Nephron (organoid): Measurements from ENCODE around the gene CDH13.
A peak's percentile ranks its signal among the peaks of the same experiment; 100 is the strongest.

Source experiments
- H3K27ac Mint-ChIP-seq, 3 experiments: 2 replicates each; pipeline ENCODE4 v1.8.0; 2020; ENCODE audit warnings: mixed read lengths in 3 of 3, mild to moderate bottlenecking in 2 of 3, moderate library complexity in 1 of 3
- H3K27me3 Mint-ChIP-seq: 2 replicates; pipeline ENCODE4 v1.8.0; 2021; ENCODE audit warnings: low read depth, mild to moderate bottlenecking, moderate library complexity, mixed read lengths
- H3K36me3 Mint-ChIP-seq: 2 replicates; pipeline ENCODE4 v1.8.0; 2020; ENCODE audit warnings: low read depth, mixed read lengths
- H3K4me1 Mint-ChIP-seq: 2 replicates; pipeline ENCODE4 v1.8.0; 2020; ENCODE audit warnings: mixed read lengths
- H3K4me3 Mint-ChIP-seq, 3 experiments: 2 replicates each; pipeline ENCODE4 v1.8.0; 2020; ENCODE audit warnings: mild to moderate bottlenecking in 3 of 3, mixed read lengths in 3 of 3, moderate library complexity in 2 of 3
- H3K9me3 Mint-ChIP-seq: 2 replicates; pipeline ENCODE4 v1.8.0; 2020; ENCODE audit warnings: mixed read lengths
- CTCF ChIP-seq, 3 experiments: fragments of 200-600 bp; sonication (generic); IDR thresholded peaks; one replicate each; pipeline ENCODE4 v1.5.0; 2021; ENCODE audit warnings: antibody characterized with exemption in 3 of 3; ENCODE audit not compliant: unreplicated experiment in 3 of 3

Gene CDH13

GRCh38 chr16:83689385-83689831 lies 1062.6 kb downstream of the CDH13 start:
- no peaks in the 10 kb centered on the region for H3K27me3 Mint-ChIP-seq
- no peak for TF ChIP-seq CTCF (IDR thresholded peaks at IDR 0.05; ENCODE audit: unreplicated experiment in 3 of 3)
- H3K36me3 Mint-ChIP-seq = no peaks in the 10 kb centered on the region
- no peaks in the 10 kb centered on the region for H3K9me3 Mint-ChIP-seq
- no peak overlapping the region for H3K4me3 Mint-ChIP-seq
- peak overlapping the region in 1 of 3 experiments; percentile 74 for H3K27ac Mint-ChIP-seq
- peaks cover 7% of the 10 kb centered on the region for H3K4me1 Mint-ChIP-seq

GRCh38 chr16:83692224-83692623 lies 1065.5 kb downstream of the CDH13 start:
- Mint-ChIP-seq H3K9me3 (no peaks in the 10 kb centered on the region), H3K36me3 (no peaks in the 10 kb centered on the region)

GRCh38 chr16:83698964-83699363 lies 1072.2 kb downstream of the CDH13 start:
- no peaks in the 10 kb centered on the region for H3K4me1 Mint-ChIP-seq
- peaks cover 12% of the 10 kb centered on the region for H3K27me3 Mint-ChIP-seq
- no peaks in the 10 kb centered on the region for H3K36me3 Mint-ChIP-seq
- TF ChIP-seq CTCF (IDR thresholded peaks at IDR 0.05; ENCODE audit: unreplicated experiment in 3 of 3) = no peak
- H3K27ac Mint-ChIP-seq = no peak overlapping the region
- no peak overlapping the region for H3K4me3 Mint-ChIP-seq
- H3K9me3 Mint-ChIP-seq = no peaks in the 10 kb centered on the region

More at GRCh38 chr16:83692224-83692623, 1065.5 kb downstream of the CDH13 start:
- no peak overlapping the region for H3K27ac Mint-ChIP-seq
- TF ChIP-seq CTCF (IDR thresholded peaks at IDR 0.05; ENCODE audit: unreplicated experiment in 3 of 3) = no peak
- no peaks in the 10 kb centered on the region for H3K27me3 Mint-ChIP-seq
- peaks cover 7% of the 10 kb centered on the region for H3K4me1 Mint-ChIP-seq
- H3K4me3 Mint-ChIP-seq = no peak overlapping the region

- Mint-ChIP-seq H3K9me3 (no peaks in the 10 kb centered on the region), H3K4me3 (no peak overlapping the region), H3K36me3 (no peaks in the 10 kb centered on the region), H3K27ac (no peak overlapping the region), H3K4me1 (no peaks in the 10 kb centered on the region), H3K27me3 (peaks cover 12% of the 10 kb centered on the region)
- TF ChIP-seq CTCF (IDR thresholded peaks at IDR 0.05; ENCODE audit: unreplicated experiment in 3 of 3) = no peak
These were observed 1073.0 kb downstream of the CDH13 start for GRCh38 chr16:83699817-83700216.

- Mint-ChIP-seq H3K4me1 (no peaks in the 10 kb centered on the region), H3K36me3 (no peaks in the 10 kb centered on the region), H3K4me3 (no peak overlapping the region), H3K27me3 (peaks cover 12% of the 10 kb centered on the region), H3K9me3 (no peaks in the 10 kb centered on the region), H3K27ac (no peak overlapping the region)
- TF ChIP-seq CTCF (IDR thresholded peaks at IDR 0.05; ENCODE audit: unreplicated experiment in 3 of 3) = no peak
These were observed 1074.1 kb downstream of the CDH13 start for GRCh38 chr16:83700918-83701317.

GRCh38 chr16:83701494-83701893 lies 1074.7 kb downstream of the CDH13 start:
- Mint-ChIP-seq H3K9me3 (no peaks in the 10 kb centered on the region), H3K36me3 (no peaks in the 10 kb centered on the region), H3K4me3 (no peak overlapping the region), H3K4me1 (no peaks in the 10 kb centered on the region), H3K27me3 (peaks cover 12% of the 10 kb centered on the region), H3K27ac (no peak overlapping the region)
- TF ChIP-seq CTCF (IDR thresholded peaks at IDR 0.05; ENCODE audit: unreplicated experiment in 3 of 3) = no peak
